Thoracic aorta (tissue), 2 donors: ENCODE results near the gene VSIG10. TPM values are rescaled to one million over a fixed set of nuclear protein-coding genes. Genes with fewer than 3 reads are reported as not detected.

Experiments used
- ATAC-seq: fragments of 150-250 bp; one replicate; pipeline ENCODE4 v1.8.0; 2017; ENCODE audit warnings: low read depth; ENCODE audit not compliant: insufficient number of reproducible peaks, low FRiP score
- DNase-seq: peaks from one replicate; pipeline ENCODE4 v3.0.0-alpha.2; 2020; ENCODE audit warnings: low spot score
- H3K27ac ChIP-seq, 2 donors: fragments of 200-600 bp; sonication (generic); 1 replicate in 1 of 2; 2 replicates in 1 of 2; pipeline ENCODE4 v1.5.1; 2016; ENCODE audit warnings: mild to moderate bottlenecking in 2 of 2, moderate library complexity in 2 of 2
- H3K27me3 ChIP-seq: fragments of 200-600 bp; sonication (generic); replicated peaks from 2 replicates; pipeline ENCODE4 v1.6.0; 2016; ENCODE audit warnings: mild to moderate bottlenecking; ENCODE audit not compliant: insufficient read depth
- H3K36me3 ChIP-seq: fragments of 200-600 bp; sonication (generic); one replicate; pipeline ENCODE4 v1.5.1; 2016
- H3K4me1 ChIP-seq, 2 donors: fragments of 200-600 bp; sonication (generic); 1 replicate in 1 of 2; 2 replicates in 1 of 2; pipeline versions ENCODE4 v1.5.1 to v1.6.0; 2016; ENCODE audit warnings: low read depth in 2 of 2, mild to moderate bottlenecking in 1 of 2; ENCODE audit not compliant: control insufficient read depth in 1 of 2
- H3K4me3 ChIP-seq: fragments of 200-600 bp; sonication (generic); 2 replicates; pipeline ENCODE4 v1.5.1; 2016; ENCODE audit warnings: mild to moderate bottlenecking
- H3K9me3 ChIP-seq: fragments of 200-600 bp; sonication (generic); 2 replicates; pipeline ENCODE4 v1.5.1; 2016
- CTCF ChIP-seq: fragments of 200-600 bp; sonication (generic); IDR thresholded peaks from one replicate; pipeline ENCODE4 v1.5.1; 2019; ENCODE audit warnings: antibody characterized with exemption
- total RNA-seq, 2 donors: library from RNA; depleted of rRNA; stranded (reverse); fragments of >200 nt; gene quantifications; one replicate each; pipeline versions ENCODE4 v1.1.0 to v1.2.3, GENCODE V29; 2016

The VSIG10 gene
- total RNA-seq, 2 donors from 2014 or later: 13.0 to 21.9 TPM

GRCh38 chr12:118107694-118108093 is 3.9 kb upstream of the VSIG10 start:
- no peaks in the 10 kb centered on the region for H3K9me3 ChIP-seq
- no peaks in the 10 kb centered on the region for H3K27me3 ChIP-seq
- no peak for ATAC-seq
- no peak for TF ChIP-seq CTCF
- no peak overlapping the region for H3K4me3 ChIP-seq
- no peaks in the 10 kb centered on the region for H3K36me3 ChIP-seq
- peaks cover 2 to 6% of the 10 kb centered on the region in 2 donors for H3K4me1 ChIP-seq
- no peak overlapping the region for H3K27ac ChIP-seq
- no peak for DNase-seq

- H3K9me3 ChIP-seq: no peaks in the 10 kb centered on the region
- DNase-seq: no peak
- no peak overlapping the region for H3K27ac ChIP-seq
- no peaks in the 10 kb centered on the region for H3K27me3 ChIP-seq
- peaks cover 3 to 6% of the 10 kb centered on the region in 2 donors for H3K4me1 ChIP-seq
- TF ChIP-seq CTCF: no peak
- no peaks in the 10 kb centered on the region for H3K36me3 ChIP-seq
- no peak overlapping the region for H3K4me3 ChIP-seq
- ATAC-seq: no peak
These were observed 3.2 kb upstream of the VSIG10 start for GRCh38 chr12:118107011-118107410.

- DNase-seq (no peak), ATAC-seq (no peak)
- peak overlapping the region; percentile 37 to 60 for H3K27ac ChIP-seq
- H3K4me3 ChIP-seq: peak overlapping the region; percentile 83
- H3K36me3 ChIP-seq: no peaks in the 10 kb centered on the region
- H3K27me3 ChIP-seq: no peaks in the 10 kb centered on the region
- H3K4me1 ChIP-seq: peaks cover 3 to 6% of the 10 kb centered on the region in 2 donors
- no peaks in the 10 kb centered on the region for H3K9me3 ChIP-seq
- TF ChIP-seq CTCF: no peak
These were observed 610 bp downstream of the VSIG10 start for GRCh38 chr12:118103201-118103600.

- no peak for TF ChIP-seq CTCF
- no peak for DNase-seq
- no peaks in the 10 kb centered on the region for H3K36me3 ChIP-seq
- no peaks in the 10 kb centered on the region for H3K27me3 ChIP-seq
- no peaks in the 10 kb centered on the region for H3K9me3 ChIP-seq
- ATAC-seq: no peak
- H3K4me3 ChIP-seq: peak overlapping the region; percentile 83
- H3K27ac ChIP-seq: no peak overlapping the region
- peaks cover 3 to 6% of the 10 kb centered on the region in 2 donors for H3K4me1 ChIP-seq
These were observed 1.2 kb downstream of the VSIG10 start for GRCh38 chr12:118102609-118103008.

- Histone ChIP-seq H3K36me3 (no peaks in the 10 kb centered on the region), H3K9me3 (no peaks in the 10 kb centered on the region), H3K27me3 (no peaks in the 10 kb centered on the region), H3K4me3 (no peak overlapping the region), H3K27ac (no peak overlapping the region), H3K4me1 (peaks cover 3 to 6% of the 10 kb centered on the region in 2 donors)
- no peak for TF ChIP-seq CTCF
- DNase-seq (no peak), ATAC-seq (no peak)
These were observed 1.7 kb downstream of the VSIG10 start for GRCh38 chr12:118102070-118102469.
